Endothelial cell of umbilical vein (primary cell): ENCODE results near the gene FMN1. TPM values are rescaled to one million over a fixed set of nuclear protein-coding genes. Genes with fewer than 3 reads are reported as not detected.

Experiments
- BruUV-seq: library from RNA; stranded (reverse); fragments of 400-500 nt; replicated peaks from 2 replicates; lab custom pipeline; 2021; lab: Mats Ljungman, UMichigan
- CTCF ChIA-PET: fragments of 300-600, 350-600 bp; sonication (Branson Sonifier 250); formaldehyde crosslinking; loops from one replicate; lab custom pipeline; 2021; ENCODE audit warnings: antibody characterized with exemption, inconsistent platforms; lab: Charles Lee
- POLR2A ChIA-PET: fragments of 300-600, 350-600 bp; sonication (Branson Sonifier 250); formaldehyde crosslinking; loops from one replicate; lab custom pipeline; 2021; ENCODE audit warnings: antibody characterized with exemption, inconsistent platforms; lab: Charles Lee
- DNase-seq: peaks from one replicate; pipeline ENCODE4 v3.0.0-alpha.2; 2011; ENCODE audit warnings: low read depth, low spot score
- FAIRE-seq: peaks from 2 replicates; lab custom pipeline; 2011; peaks lifted over from hg19 to GRCh38; lab: Jason Lieb, UNC
- H2AFZ ChIP-seq: 2 replicates; pipeline ENCODE4 v1.6.0; 2012; ENCODE audit warnings: low read depth, low read length, control low read depth, inconsistent platforms
- H3K27ac ChIP-seq: 2 replicates; pipeline ENCODE4 v1.5.1; 2011; ENCODE audit warnings: low read depth, mild to moderate bottlenecking, control low read depth, low read length, moderate library complexity; ENCODE audit not compliant: insufficient read depth
- H3K27me3 ChIP-seq, 2 experiments: 2 replicates each; pipeline versions ENCODE4 v1.6.0 to v1.6.1; 2011; ENCODE audit warnings: low read length in 2 of 2, mixed read lengths in 1 of 2; ENCODE audit not compliant: control insufficient read depth in 2 of 2, insufficient read depth in 2 of 2
- H3K36me3 ChIP-seq, 2 experiments: 2 replicates in 1 of 2; 3 replicates in 1 of 2; pipeline ENCODE4 v1.5.1; 2011; ENCODE audit warnings: low read length in 2 of 2, mild to moderate bottlenecking in 1 of 2, moderate library complexity in 1 of 2; ENCODE audit not compliant: control insufficient read depth in 2 of 2, insufficient read depth in 2 of 2; ENCODE audit errors: extremely low read depth in 1 of 2
- H3K4me1 ChIP-seq: 3 replicates; pipeline ENCODE4 v1.5.1; 2011; ENCODE audit warnings: mild to moderate bottlenecking, low read length; ENCODE audit not compliant: control insufficient read depth, insufficient read depth; ENCODE audit errors: extremely low read depth
- H3K4me2 ChIP-seq: 2 replicates; pipeline ENCODE4 v1.6.1; 2011; ENCODE audit warnings: low read length, control low read depth, mixed read lengths; ENCODE audit not compliant: insufficient read depth
- H3K4me3 ChIP-seq, 3 experiments: fragments of 200-600 bp in 1 of 3; sonication (generic), shearing (Covaris generic) in 1 of 3; replicated peaks in 1 of 3; 2 replicates each; pipeline ENCODE4 v1.5.1; 2011 to 2016; ENCODE audit warnings: control low read depth in 3 of 3, low read length in 3 of 3, mild to moderate bottlenecking in 2 of 3, inconsistent platforms in 1 of 3, low read depth in 1 of 3, moderate library complexity in 1 of 3; ENCODE audit not compliant: insufficient read depth in 1 of 3
- H3K79me2 ChIP-seq: 2 replicates; pipeline ENCODE4 v1.6.0; 2012; ENCODE audit warnings: low read length, inconsistent platforms; ENCODE audit not compliant: control insufficient read depth, insufficient read depth
- H3K9ac ChIP-seq: replicated peaks from 2 replicates; pipeline ENCODE3; 2011; ENCODE audit warnings: low read length, control low read depth; ENCODE audit not compliant: insufficient read depth; ENCODE audit errors: extremely low read depth
- H3K9me1 ChIP-seq: replicated peaks from 3 replicates; pipeline ENCODE4 v1.6.0; 2011; ENCODE audit warnings: mild to moderate bottlenecking, low read length; ENCODE audit not compliant: control insufficient read depth, insufficient read depth; ENCODE audit errors: extremely low read depth
- H3K9me3 ChIP-seq: replicated peaks from 2 replicates; pipeline ENCODE4 v1.5.1; 2012; ENCODE audit warnings: low read length, inconsistent platforms; ENCODE audit not compliant: control insufficient read depth, insufficient read depth
- H4K20me1 ChIP-seq: replicated peaks from 2 replicates; pipeline ENCODE3; 2011; ENCODE audit warnings: mild to moderate bottlenecking, low read length; ENCODE audit not compliant: control insufficient read depth, insufficient read depth; ENCODE audit errors: extremely low read depth
- EZH2 ChIP-seq: IDR thresholded peaks from 2 replicates; pipeline ENCODE4 v1.6.1; 2012; ENCODE audit warnings: borderline replicate concordance, low read depth, mild to moderate bottlenecking, moderate library complexity, low read length, inconsistent platforms; ENCODE audit not compliant: severe bottlenecking
- FOS ChIP-seq: IDR thresholded peaks from 2 replicates; pipeline ENCODE4 v1.6.1; 2011; ENCODE audit warnings: mild to moderate bottlenecking, low read length, moderate library complexity, borderline replicate concordance; ENCODE audit not compliant: insufficient read depth
- GATA2 ChIP-seq: IDR thresholded peaks from 2 replicates; pipeline ENCODE4 v1.7.0; 2011; ENCODE audit warnings: low read depth, mild to moderate bottlenecking, moderate library complexity, mixed read lengths, low read length; ENCODE audit not compliant: insufficient read length, insufficient read depth
- JUN ChIP-seq: IDR thresholded peaks from 2 replicates; pipeline ENCODE4 v1.6.1; 2011; ENCODE audit warnings: borderline replicate concordance, low read depth; ENCODE audit not compliant: insufficient read length, insufficient read depth
- MYC ChIP-seq: IDR thresholded peaks from one replicate; pipeline ENCODE4 v1.6.1; 2011; ENCODE audit warnings: mild to moderate bottlenecking, low read depth, low read length
- POLR2A ChIP-seq: IDR thresholded peaks from 2 replicates; pipeline ENCODE4 v1.6.1; 2012; ENCODE audit warnings: low read depth, mild to moderate bottlenecking, control low read depth, low read length
- POLR2AphosphoS5 ChIP-seq: IDR thresholded peaks from 2 replicates; pipeline ENCODE4 v1.6.1; 2012; ENCODE audit warnings: low read depth, mild to moderate bottlenecking, control low read depth, low read length, moderate library complexity; ENCODE audit not compliant: insufficient read depth
- dilution Hi-C: fragments of 300-500 bp; cut with MboI; formaldehyde crosslinking; loops from one replicate; pipeline ENCODE4 v1.15.0; 2019; ENCODE audit warnings: low sequenced_read_pairs; ENCODE audit not compliant: extremely low pct_ligation_motif_present
- intact Hi-C: fragments of 100-400 bp; cut with micrococcal nuclease; formaldehyde crosslinking; loops from one replicate; pipeline ENCODE4 v1.10.0; 2022
- polyA plus RNA-seq, 4 experiments: library from polyadenylated mRNA; depleted of rRNA in 3 of 4; stranded (reverse) in 3 of 4; unstranded in 1 of 4; fragments of >200 nt; gene quantifications; 2 replicates each; pipeline versions ENCODE4 v1.2.1 to v1.2.3, GENCODE V29; 2011 to 2012; ENCODE audit warnings: missing spikeins in 1 of 4
- total RNA-seq: library from RNA; stranded (reverse); gene quantifications from 2 replicates; pipeline ENCODE4 v1.2.3, GENCODE V29; 2021
- TF ChIP-seq, protein P1 (sequence below): IDR thresholded peaks from 2 replicates; pipeline ENCODE4 v1.6.1; 2011; ENCODE audit not compliant: insufficient read depth, insufficient read length
- TF ChIP-seq, protein P2 (sequence below), 2 donors: IDR thresholded peaks; 1 replicate in 1 of 2; 2 replicates in 1 of 2; pipeline ENCODE4 v1.5.1; 2011; ENCODE audit warnings: low read length in 2 of 2, mild to moderate bottlenecking in 2 of 2, moderate library complexity in 2 of 2, control low read depth in 1 of 2, inconsistent platforms in 1 of 2, low read depth in 1 of 2; ENCODE audit not compliant: insufficient read depth in 1 of 2; ENCODE audit errors: extremely low read depth in 1 of 2

Gene FMN1
- total and polyA plus RNA-seq, 2 donors (not counting 3 experiments of a cell fraction or from before 2014, with no cell fraction given): 0.01 to 0.29 TPM

DNA sequence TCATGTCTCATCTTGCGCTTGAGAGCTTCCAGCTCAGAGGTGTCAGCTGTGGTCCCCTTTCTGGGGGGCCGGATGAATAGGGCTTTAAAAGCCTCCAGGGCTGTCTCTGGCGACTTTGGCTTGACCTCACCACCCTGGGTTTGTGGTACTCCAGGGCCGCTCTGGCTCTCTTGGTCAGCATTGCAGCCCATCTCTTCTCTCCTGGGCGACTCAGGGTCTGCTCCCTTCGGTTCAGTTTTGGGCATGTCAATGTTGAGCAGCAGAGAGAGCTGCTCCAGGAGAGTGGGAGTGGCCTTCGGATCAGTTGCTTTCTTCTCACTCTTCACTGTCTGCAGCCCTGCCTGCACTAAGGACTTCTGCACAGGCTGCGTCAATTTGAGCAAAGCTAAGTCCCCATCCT, 127.9 kb downstream of the FMN1 start:
- POLR2A ChIA-PET: no interaction called here

DNA sequence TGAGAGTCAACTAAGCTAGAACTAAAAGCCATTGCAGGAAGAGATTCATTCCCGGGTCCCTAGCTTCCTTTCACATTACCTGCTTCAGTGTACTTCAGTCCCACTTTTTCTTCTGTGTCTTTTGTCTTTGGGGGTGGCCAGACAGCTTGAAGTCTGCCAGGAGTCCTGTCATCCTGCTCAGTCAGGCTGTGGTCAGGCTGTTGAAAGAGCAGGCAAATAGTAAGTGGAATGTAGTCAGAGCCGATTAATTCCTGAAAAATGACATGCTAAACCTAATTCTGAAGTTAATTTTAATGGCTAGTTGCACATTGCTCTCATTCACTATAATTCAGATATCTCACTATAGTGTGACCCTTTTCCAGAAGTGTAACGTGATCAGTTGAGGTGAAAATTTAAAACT, 129.6 kb downstream of the FMN1 start:
- no peaks in the 10 kb centered on the region for H3K36me3 ChIP-seq
- ChIA-PET CTCF (interaction anchor here (1.5 kb wide), 1 partner anchor 22 kb away, joined by 3 read pairs; no protein-coding TSS in a partner anchor), POLR2A (no interaction called here)
- BruUV-seq: no TSS peak
- H3K9me1 ChIP-seq: no peaks in the 10 kb centered on the region
- no peak for DNase-seq
- no peak overlapping the region for H3K4me3 ChIP-seq
- no peak overlapping the region for H3K27ac ChIP-seq
- FAIRE-seq: no peak
- H3K27me3 ChIP-seq: peaks cover 3% of the 10 kb centered on the region in 2 experiments
- no peaks in the 10 kb centered on the region for H4K20me1 ChIP-seq
- no peak overlapping the region for H3K4me2 ChIP-seq
- no peak overlapping the region for H2AFZ ChIP-seq
- TF ChIP-seq, protein P1, sequence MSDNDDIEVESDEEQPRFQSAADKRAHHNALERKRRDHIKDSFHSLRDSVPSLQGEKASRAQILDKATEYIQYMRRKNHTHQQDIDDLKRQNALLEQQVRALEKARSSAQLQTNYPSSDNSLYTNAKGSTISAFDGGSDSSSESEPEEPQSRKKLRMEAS: no peak
- TF ChIP-seq MYC (no peak), JUN (no peak), POLR2AphosphoS5 (no peak), FOS (no peak), EZH2 (no peak), POLR2A (no peak), GATA2 (no peak)
- TF ChIP-seq, protein P2, sequence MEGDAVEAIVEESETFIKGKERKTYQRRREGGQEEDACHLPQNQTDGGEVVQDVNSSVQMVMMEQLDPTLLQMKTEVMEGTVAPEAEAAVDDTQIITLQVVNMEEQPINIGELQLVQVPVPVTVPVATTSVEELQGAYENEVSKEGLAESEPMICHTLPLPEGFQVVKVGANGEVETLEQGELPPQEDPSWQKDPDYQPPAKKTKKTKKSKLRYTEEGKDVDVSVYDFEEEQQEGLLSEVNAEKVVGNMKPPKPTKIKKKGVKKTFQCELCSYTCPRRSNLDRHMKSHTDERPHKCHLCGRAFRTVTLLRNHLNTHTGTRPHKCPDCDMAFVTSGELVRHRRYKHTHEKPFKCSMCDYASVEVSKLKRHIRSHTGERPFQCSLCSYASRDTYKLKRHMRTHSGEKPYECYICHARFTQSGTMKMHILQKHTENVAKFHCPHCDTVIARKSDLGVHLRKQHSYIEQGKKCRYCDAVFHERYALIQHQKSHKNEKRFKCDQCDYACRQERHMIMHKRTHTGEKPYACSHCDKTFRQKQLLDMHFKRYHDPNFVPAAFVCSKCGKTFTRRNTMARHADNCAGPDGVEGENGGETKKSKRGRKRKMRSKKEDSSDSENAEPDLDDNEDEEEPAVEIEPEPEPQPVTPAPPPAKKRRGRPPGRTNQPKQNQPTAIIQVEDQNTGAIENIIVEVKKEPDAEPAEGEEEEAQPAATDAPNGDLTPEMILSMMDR (IDR thresholded peaks at IDR 0.05; ENCODE audit: extremely low read depth in 1 of 2, insufficient read depth in 1 of 2, low read depth in 1 of 2, low read length in 2 of 2): no peak
- no peak overlapping the region for H3K9ac ChIP-seq
- H3K4me1 ChIP-seq: peaks cover 4% of the 10 kb centered on the region
- no peaks in the 10 kb centered on the region for H3K79me2 ChIP-seq
- no peaks in the 10 kb centered on the region for H3K9me3 ChIP-seq
- dilution Hi-C loops (no loop called here), intact Hi-C loops (loop anchor here (5.0 kb wide), 1 partner anchor 43 kb away; no protein-coding TSS in a partner anchor)

More for the DNA sequence above, 127.9 kb downstream of the FMN1 start:
- Histone ChIP-seq H3K4me2 (no peak overlapping the region), H2AFZ (no peak overlapping the region), H3K36me3 (no peaks in the 10 kb centered on the region), H3K9ac (no peak overlapping the region), H3K4me3 (no peak overlapping the region), H4K20me1 (no peaks in the 10 kb centered on the region), H3K79me2 (no peaks in the 10 kb centered on the region), H3K9me3 (no peaks in the 10 kb centered on the region), H3K4me1 (peaks cover 4% of the 10 kb centered on the region), H3K27me3 (peaks cover 3% of the 10 kb centered on the region in 2 experiments), H3K9me1 (no peaks in the 10 kb centered on the region), H3K27ac (no peak overlapping the region)
- dilution Hi-C loops: no loop called here
- intact Hi-C loops: loop anchor here (5.0 kb wide), 1 partner anchor 44 kb away; no protein-coding TSS in a partner anchor
- no peak for FAIRE-seq
- BruUV-seq: no TSS peak
- CTCF ChIA-PET: interaction anchor here (1.7 kb wide), 1 partner anchor 20 kb away, joined by 5 read pairs; no protein-coding TSS in a partner anchor
- TF ChIP-seq POLR2AphosphoS5 (no peak), EZH2 (no peak), POLR2A (no peak), GATA2 (no peak)
- no peak for DNase-seq
